CD14-positive monocyte (primary cell): Measurements from ENCODE around the gene ZBED6. TPM values are rescaled to one million over a fixed set of nuclear protein-coding genes. Genes with fewer than 3 reads are reported as not detected.

Experiments used
- DNase-seq, 3 donors: peaks; one replicate each; pipeline ENCODE4 v3.0.0-alpha.2; 2011 to 2022
- H2AFZ ChIP-seq: 2 replicates; pipeline ENCODE4 v1.6.0; 2012; ENCODE audit warnings: mild to moderate bottlenecking, low read depth, low read length, inconsistent platforms; ENCODE audit not compliant: insufficient read depth, poor library complexity, severe bottlenecking
- H3K27ac ChIP-seq, 2 donors: 1 replicate in 1 of 2; 2 replicates in 1 of 2; pipeline ENCODE4 v1.5.1; 2012 to 2013; ENCODE audit warnings: low read length in 2 of 2, control low read depth in 1 of 2, inconsistent platforms in 1 of 2, low read depth in 1 of 2, mild to moderate bottlenecking in 1 of 2
- H3K27me3 ChIP-seq, 2 donors: one replicate each; pipeline versions ENCODE4 v1.6.0 to v1.6.1; 2011 to 2013; ENCODE audit warnings: low read length in 2 of 2; ENCODE audit not compliant: control insufficient read depth in 2 of 2, insufficient read depth in 2 of 2
- H3K36me3 ChIP-seq, 2 donors: replicated peaks in 1 of 2; 1 replicate in 1 of 2; 2 replicates in 1 of 2; pipeline versions ENCODE4 v1.5.1 to v1.6.1; 2012 to 2013; ENCODE audit warnings: low read length in 2 of 2, control low read depth in 1 of 2, inconsistent platforms in 1 of 2, mild to moderate bottlenecking in 1 of 2; ENCODE audit not compliant: insufficient read depth in 2 of 2, control insufficient read depth in 1 of 2
- H3K4me1 ChIP-seq, 2 donors: 1 replicate in 1 of 2; 2 replicates in 1 of 2; pipeline versions ENCODE4 v1.5.1 to v1.6.1; 2012 to 2013; ENCODE audit warnings: low read length in 2 of 2, control low read depth in 1 of 2, inconsistent platforms in 1 of 2, mild to moderate bottlenecking in 1 of 2, moderate library complexity in 1 of 2; ENCODE audit not compliant: insufficient read depth in 2 of 2, control insufficient read depth in 1 of 2
- H3K4me2 ChIP-seq: replicated peaks from 2 replicates; pipeline ENCODE3; 2012; ENCODE audit warnings: low read length, moderate library complexity, mild to moderate bottlenecking; ENCODE audit not compliant: poor library complexity, severe bottlenecking; ENCODE audit errors: extremely low read depth
- H3K4me3 ChIP-seq, 3 experiments: fragments of 200-600 bp in 1 of 3; sonication (generic) in 1 of 3; replicated peaks in 1 of 3; 1 replicate in 2 of 3; 2 replicates in 1 of 3; pipeline ENCODE4 v1.5.1; 2011 to 2013; ENCODE audit warnings: low read length in 3 of 3, mild to moderate bottlenecking in 3 of 3, control low read depth in 2 of 3, low read depth in 2 of 3, inconsistent platforms in 1 of 3, moderate library complexity in 1 of 3
- H3K79me2 ChIP-seq: 2 replicates; pipeline ENCODE4 v1.6.0; 2012; ENCODE audit warnings: mild to moderate bottlenecking, control low read depth, inconsistent platforms, low read length, moderate library complexity; ENCODE audit not compliant: insufficient read depth
- H3K9ac ChIP-seq: 2 replicates; pipeline ENCODE4 v1.6.0; 2017; ENCODE audit warnings: low read length, mild to moderate bottlenecking; ENCODE audit not compliant: insufficient read depth, poor library complexity, severe bottlenecking
- H3K9me3 ChIP-seq, 2 donors: replicated peaks in 1 of 2; 1 replicate in 1 of 2; 2 replicates in 1 of 2; pipeline versions ENCODE4 v1.5.1 to v1.6.1; 2012 to 2013; ENCODE audit warnings: low read length in 2 of 2, control low read depth in 1 of 2; ENCODE audit not compliant: control insufficient read depth in 1 of 2, insufficient read depth in 1 of 2
- H4K20me1 ChIP-seq: 2 replicates; pipeline ENCODE4 v1.6.0; 2012; ENCODE audit warnings: mild to moderate bottlenecking, low read length, control low read depth, moderate library complexity; ENCODE audit not compliant: insufficient read depth
- H3K27ac Mint-ChIP-seq, 7 donors: one replicate each; pipeline ENCODE4 v1.8.0; 2020; ENCODE audit warnings: mild to moderate bottlenecking in 7 of 7, mixed read lengths in 7 of 7, moderate library complexity in 6 of 7, inconsistent platforms in 2 of 7
- H3K27me3 Mint-ChIP-seq, 3 donors: one replicate each; pipeline ENCODE4 v1.8.0; 2021 to 2022; ENCODE audit warnings: low read depth in 3 of 3, mild to moderate bottlenecking in 3 of 3, mixed read lengths in 3 of 3, moderate library complexity in 3 of 3, inconsistent platforms in 1 of 3
- H3K36me3 Mint-ChIP-seq, 2 donors: one replicate each; pipeline ENCODE4 v1.8.0; 2020; ENCODE audit warnings: mixed read lengths in 2 of 2, inconsistent platforms in 1 of 2, mild to moderate bottlenecking in 1 of 2
- H3K4me1 Mint-ChIP-seq: one replicate; pipeline ENCODE4 v1.8.0; 2020; ENCODE audit warnings: mild to moderate bottlenecking, mixed read lengths
- H3K4me3 Mint-ChIP-seq, 2 donors: one replicate each; pipeline ENCODE4 v1.8.0; 2020; ENCODE audit warnings: mild to moderate bottlenecking in 2 of 2, mixed read lengths in 2 of 2, moderate library complexity in 1 of 2
- H3K9me3 Mint-ChIP-seq, 7 donors: one replicate each; pipeline ENCODE4 v1.8.0; 2020 to 2022; ENCODE audit warnings: mixed read lengths in 7 of 7, mild to moderate bottlenecking in 6 of 7, moderate library complexity in 6 of 7, inconsistent platforms in 2 of 7
- WGBS: methylation state at CpG from one replicate; pipeline ENCODE4 v1.1.5; 2013; ENCODE audit warnings: missing lambda C conversion rate; ENCODE audit not compliant: insufficient coverage; 5-methylcytosine and 5-hydroxymethylcytosine counted together
- intact Hi-C, 2 donors: fragments of 100-400 bp; cut with micrococcal nuclease; formaldehyde crosslinking; loops; one replicate each; pipeline versions ENCODE4 v1.15.0 to v1.15.1; 2023
- polyA minus RNA-seq: library from RNA; depleted of rRNA, polyadenylated mRNA; stranded (reverse); fragments of >200 nt; gene quantifications from 2 replicates; pipeline ENCODE4 v1.2.3, GENCODE V29; 2012
- polyA plus RNA-seq, 3 donors: library from polyadenylated mRNA; depleted of rRNA in 1 of 3; unstranded in 2 of 3; stranded (reverse) in 1 of 3; fragments of 300-500 nt in 2 of 3; fragments of >200 nt in 1 of 3; fragmentation: Illumina TruSeq in 2 of 3; gene quantifications; 1 replicate in 2 of 3; 2 replicates in 1 of 3; pipeline ENCODE4 v1.2.3, GENCODE V29; 2012 to 2021
- total RNA-seq, 12 experiments: library from RNA in 1 of 12; stranded (reverse) in 1 of 12; fragments of 120-200 nt in 1 of 12; gene quantifications; one replicate each; pipeline ENCODE4 v1.2.4 and lab custom pipeline; 2013 to 2026; ENCODE audit warnings: mixed read lengths in 6 of 12, inconsistent platforms in 1 of 12
- TF ChIP-seq, protein P1 (sequence below): fragments of 200-600 bp; IDR thresholded peaks from one replicate; pipeline ENCODE4 v1.8.0; 2022; ENCODE audit warnings: antibody characterized with exemption, mild to moderate bottlenecking

ZBED6 gene, protein sequence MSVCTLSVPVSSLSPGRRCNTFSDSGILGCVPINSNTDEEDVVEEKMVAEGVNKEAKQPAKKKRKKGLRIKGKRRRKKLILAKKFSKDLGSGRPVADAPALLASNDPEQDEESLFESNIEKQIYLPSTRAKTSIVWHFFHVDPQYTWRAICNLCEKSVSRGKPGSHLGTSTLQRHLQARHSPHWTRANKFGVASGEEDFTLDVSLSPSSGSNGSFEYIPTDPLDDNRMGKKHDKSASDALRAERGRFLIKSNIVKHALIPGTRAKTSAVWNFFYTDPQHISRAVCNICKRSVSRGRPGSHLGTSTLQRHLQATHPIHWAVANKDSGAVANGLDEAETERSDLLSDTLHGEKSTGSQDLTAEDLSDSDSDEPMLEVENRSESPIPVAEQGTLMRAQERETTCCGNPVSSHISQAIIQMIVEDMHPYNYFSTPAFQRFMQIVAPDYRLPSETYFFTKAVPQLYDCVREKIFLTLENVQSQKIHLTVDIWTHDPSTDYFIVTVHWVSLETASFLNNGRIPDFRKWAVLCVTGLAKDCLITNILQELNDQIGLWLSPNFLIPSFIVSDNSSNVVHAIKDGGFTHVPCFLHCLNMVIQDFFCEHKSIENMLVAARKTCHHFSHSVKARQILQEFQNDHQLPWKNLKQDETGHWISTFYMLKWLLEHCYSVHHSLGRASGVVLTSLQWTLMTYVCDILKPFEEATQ (N-terminal part only)
- total RNA-seq (2013), result 19.7 TPM
- polyA plus RNA-seq (1 to 10 TPM in 1 of 3 donors, under 1 TPM in 2; 0.56 to 2.2 (median 1.00) TPM), polyA minus RNA-seq (7.9 and 11.3 TPM in 2 replicates), total RNA-seq (lab: John Stamatoyannopoulos, UW) (0.91 to 4.3 (median 2.1) reads per million in 11 experiments)

DNA sequence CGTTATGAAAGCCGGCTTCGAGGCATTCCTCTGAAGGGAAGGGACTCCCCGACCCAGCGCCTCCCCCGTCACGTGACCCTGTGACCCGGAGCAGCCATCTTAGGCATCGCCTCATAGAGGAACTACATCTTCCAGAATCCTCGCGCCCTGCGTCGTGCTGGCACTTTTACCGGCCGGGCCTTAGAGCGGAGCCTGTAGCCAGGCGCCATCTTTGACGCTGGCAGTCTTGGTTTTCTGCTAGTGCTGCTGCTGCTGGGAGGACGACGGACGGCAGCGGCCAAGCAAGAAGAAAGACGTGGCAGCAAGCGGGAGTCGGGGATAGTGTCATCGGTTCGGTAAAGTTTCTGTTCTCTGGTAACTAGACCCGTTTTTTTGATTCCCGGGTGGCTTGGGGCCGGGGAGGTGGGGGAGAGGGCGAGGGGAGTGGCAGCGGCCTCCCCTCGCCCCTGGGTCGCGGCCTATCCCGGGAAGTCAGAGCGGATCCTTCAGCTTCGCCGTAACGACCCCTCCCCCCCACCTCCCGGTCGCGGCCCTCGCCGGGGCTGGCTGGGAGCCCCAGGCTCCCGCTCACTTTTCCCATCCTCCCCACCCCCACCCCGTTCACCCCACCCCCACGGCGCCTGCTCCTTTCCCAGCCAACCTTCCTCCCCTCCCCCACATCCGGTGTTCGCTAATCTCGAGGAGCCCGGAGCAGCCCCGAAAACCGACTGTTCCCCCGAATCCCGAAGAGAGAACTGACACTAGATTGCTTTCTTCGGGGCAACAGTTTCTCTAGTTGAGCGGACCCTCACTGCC is at the start of gene ZBED6, which contains the start of gene ZC3H11A:
ZBED6 (plus strand) TSS at position 183 of the 795 bp plus-strand sequence. CDS start 1,900 bp downstream, outside the sequence.
ZC3H11A (plus strand) TSS at position 183 of the 795 bp plus-strand sequence. CDS start 21,448 bp downstream, outside the sequence.
- Histone ChIP-seq H3K4me1 (peaks cover 15 to 26% of the 10 kb centered on the region in 2 donors), H2AFZ (peak within 1 kb of the TSS; percentile 69), H3K9ac (peak within 1 kb of the TSS; percentile 78), H4K20me1 (peaks cover 48% of the 10 kb centered on the region), H3K9me3 (no peaks in the 10 kb centered on the region), H3K79me2 (peaks cover 51% of the 10 kb centered on the region), H3K4me2 (peak within 1 kb of the TSS; percentile 75), H3K4me3 (peak within 1 kb of the TSS; percentile 76 to 99 (median 99)), H3K27ac (peak within 1 kb of the TSS; percentile 90 to 91), H3K27me3 (no peaks in the 10 kb centered on the region), H3K36me3 (peaks cover 8 to 35% of the 10 kb centered on the region in 2 donors)
- H3K4me3 Mint-ChIP-seq, result peak within 1 kb of the TSS; percentile 99 to 100
- peak within 1 kb of the TSS; percentile 95 to 100 (median 99) for H3K27ac Mint-ChIP-seq
- peak; percentile 99 to 100 (median 100) for DNase-seq
- TF ChIP-seq, protein P1, sequence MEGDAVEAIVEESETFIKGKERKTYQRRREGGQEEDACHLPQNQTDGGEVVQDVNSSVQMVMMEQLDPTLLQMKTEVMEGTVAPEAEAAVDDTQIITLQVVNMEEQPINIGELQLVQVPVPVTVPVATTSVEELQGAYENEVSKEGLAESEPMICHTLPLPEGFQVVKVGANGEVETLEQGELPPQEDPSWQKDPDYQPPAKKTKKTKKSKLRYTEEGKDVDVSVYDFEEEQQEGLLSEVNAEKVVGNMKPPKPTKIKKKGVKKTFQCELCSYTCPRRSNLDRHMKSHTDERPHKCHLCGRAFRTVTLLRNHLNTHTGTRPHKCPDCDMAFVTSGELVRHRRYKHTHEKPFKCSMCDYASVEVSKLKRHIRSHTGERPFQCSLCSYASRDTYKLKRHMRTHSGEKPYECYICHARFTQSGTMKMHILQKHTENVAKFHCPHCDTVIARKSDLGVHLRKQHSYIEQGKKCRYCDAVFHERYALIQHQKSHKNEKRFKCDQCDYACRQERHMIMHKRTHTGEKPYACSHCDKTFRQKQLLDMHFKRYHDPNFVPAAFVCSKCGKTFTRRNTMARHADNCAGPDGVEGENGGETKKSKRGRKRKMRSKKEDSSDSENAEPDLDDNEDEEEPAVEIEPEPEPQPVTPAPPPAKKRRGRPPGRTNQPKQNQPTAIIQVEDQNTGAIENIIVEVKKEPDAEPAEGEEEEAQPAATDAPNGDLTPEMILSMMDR, result no peak
- 0% methylated on average over 37 of the region's 59 CpGs for WGBS
- peaks cover 0 to 2% (median 0%) of the 10 kb centered on the region in 3 donors for H3K27me3 Mint-ChIP-seq
- H3K36me3 Mint-ChIP-seq, result peaks cover 18 to 23% of the 10 kb centered on the region in 2 donors
- intact Hi-C loops, result loop anchor here (5.0 to 10.0 kb wide), 2 partner anchors 33 to 51 kb away; no protein-coding TSS in a partner anchor
- H3K9me3 Mint-ChIP-seq, result no peaks in the 10 kb centered on the region
- H3K4me1 Mint-ChIP-seq, result peaks cover 36% of the 10 kb centered on the region
